ENCODE measurements around the gene CBS.
"Not testable (repeated sequence)": the region's sequence is repeated elsewhere in the genome, so short reads cannot be mapped to it uniquely, and the experiment has no call there.

The CBS gene

DNA sequence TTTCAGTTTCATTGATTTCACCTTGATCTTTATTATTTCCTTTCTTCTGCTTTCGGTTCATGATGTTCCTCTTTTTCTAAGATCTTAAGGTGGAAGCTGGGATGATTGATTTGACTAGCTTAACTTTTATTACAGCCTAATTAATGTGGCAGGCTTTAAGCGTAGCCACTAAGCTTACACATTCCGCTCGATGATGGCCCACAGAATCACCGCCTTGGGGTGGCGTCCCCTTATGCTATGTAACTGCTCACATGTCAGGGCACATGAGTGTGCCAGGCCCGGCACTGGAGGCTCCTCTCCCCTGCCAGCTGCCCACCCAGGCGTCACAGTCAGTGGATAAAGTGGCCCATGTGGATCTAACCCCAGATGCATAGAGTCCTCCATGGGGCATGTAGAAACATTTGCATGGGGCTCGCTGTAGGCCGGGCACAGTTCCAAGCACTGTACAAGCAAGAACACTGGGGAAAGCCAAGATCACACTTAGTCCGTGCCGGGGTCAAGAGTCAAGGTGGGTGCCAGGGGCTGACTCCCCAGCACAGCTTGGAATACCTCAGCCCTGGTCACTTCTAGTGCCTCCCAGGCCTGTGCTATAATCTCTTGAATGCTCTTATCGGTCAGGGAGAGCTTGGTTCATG, 59.6 kb downstream of the CBS start:
- no peak for TF ChIP-seq CTCF (IDR thresholded peaks at IDR 0.05; ENCODE audit: insufficient read depth, low read length)
- TF ChIP-seq, protein P1, sequence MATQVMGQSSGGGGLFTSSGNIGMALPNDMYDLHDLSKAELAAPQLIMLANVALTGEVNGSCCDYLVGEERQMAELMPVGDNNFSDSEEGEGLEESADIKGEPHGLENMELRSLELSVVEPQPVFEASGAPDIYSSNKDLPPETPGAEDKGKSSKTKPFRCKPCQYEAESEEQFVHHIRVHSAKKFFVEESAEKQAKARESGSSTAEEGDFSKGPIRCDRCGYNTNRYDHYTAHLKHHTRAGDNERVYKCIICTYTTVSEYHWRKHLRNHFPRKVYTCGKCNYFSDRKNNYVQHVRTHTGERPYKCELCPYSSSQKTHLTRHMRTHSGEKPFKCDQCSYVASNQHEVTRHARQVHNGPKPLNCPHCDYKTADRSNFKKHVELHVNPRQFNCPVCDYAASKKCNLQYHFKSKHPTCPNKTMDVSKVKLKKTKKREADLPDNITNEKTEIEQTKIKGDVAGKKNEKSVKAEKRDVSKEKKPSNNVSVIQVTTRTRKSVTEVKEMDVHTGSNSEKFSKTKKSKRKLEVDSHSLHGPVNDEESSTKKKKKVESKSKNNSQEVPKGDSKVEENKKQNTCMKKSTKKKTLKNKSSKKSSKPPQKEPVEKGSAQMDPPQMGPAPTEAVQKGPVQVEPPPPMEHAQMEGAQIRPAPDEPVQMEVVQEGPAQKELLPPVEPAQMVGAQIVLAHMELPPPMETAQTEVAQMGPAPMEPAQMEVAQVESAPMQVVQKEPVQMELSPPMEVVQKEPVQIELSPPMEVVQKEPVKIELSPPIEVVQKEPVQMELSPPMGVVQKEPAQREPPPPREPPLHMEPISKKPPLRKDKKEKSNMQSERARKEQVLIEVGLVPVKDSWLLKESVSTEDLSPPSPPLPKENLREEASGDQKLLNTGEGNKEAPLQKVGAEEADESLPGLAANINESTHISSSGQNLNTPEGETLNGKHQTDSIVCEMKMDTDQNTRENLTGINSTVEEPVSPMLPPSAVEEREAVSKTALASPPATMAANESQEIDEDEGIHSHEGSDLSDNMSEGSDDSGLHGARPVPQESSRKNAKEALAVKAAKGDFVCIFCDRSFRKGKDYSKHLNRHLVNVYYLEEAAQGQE (IDR thresholded peaks at IDR 0.05; ENCODE audit: insufficient replicate concordance, low read depth): no peak
- no peak for TF ChIP-seq GABPA (IDR thresholded peaks at IDR 0.05; ENCODE audit: low read depth)
- no peak for TF ChIP-seq SPI1 (IDR thresholded peaks at IDR 0.05; ENCODE audit: borderline replicate concordance, low read depth)
- no peak for TF ChIP-seq POLR2AphosphoS5 (IDR thresholded peaks at IDR 0.05; ENCODE audit: low read depth)
- Histone ChIP-seq H3K4me3 (replicated peaks; ENCODE audit: insufficient read depth, low read length) (no peak overlapping the region), H3K27ac (replicated peaks) (no peak overlapping the region), H3K27me3 (ENCODE audit: insufficient read depth, poor library complexity, severe bottlenecking) (no peaks in the 10 kb centered on the region)
- no peak for DNase-seq (ENCODE audit: low read depth in 1 of 2, low spot score in 1 of 2)

DNA sequence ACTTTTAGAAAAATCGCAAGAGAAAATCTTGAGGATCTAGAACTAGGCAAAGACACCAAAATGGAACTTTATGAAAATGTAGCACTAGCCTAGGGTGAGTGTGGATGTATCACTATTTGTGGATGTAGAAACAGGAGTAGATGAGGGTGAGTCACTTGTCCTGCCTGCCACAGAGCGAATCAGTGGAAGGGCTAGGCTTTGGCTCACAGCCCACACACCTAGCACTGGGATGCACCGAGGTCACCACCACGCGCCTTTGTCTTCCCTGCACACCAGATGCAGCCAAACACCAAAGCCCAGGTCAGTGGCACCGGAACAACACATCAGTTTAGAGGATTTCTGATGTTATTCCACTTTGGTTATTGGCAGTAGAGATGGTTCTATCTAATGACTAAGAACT, 63.0 kb downstream of the CBS start:
- Histone ChIP-seq H3K27me3 (ENCODE audit: insufficient read depth, poor library complexity, severe bottlenecking) (no peaks in the 10 kb centered on the region), H3K27ac (replicated peaks) (no peak overlapping the region), H3K4me3 (replicated peaks; ENCODE audit: insufficient read depth, low read length) (no peak overlapping the region)
- TF ChIP-seq GABPA (IDR thresholded peaks at IDR 0.05; ENCODE audit: low read depth) (no peak), SPI1 (IDR thresholded peaks at IDR 0.05; ENCODE audit: borderline replicate concordance, low read depth) (no peak), CTCF (IDR thresholded peaks at IDR 0.05; ENCODE audit: insufficient read depth, low read length) (no peak), POLR2AphosphoS5 (IDR thresholded peaks at IDR 0.05; ENCODE audit: low read depth) (no peak)
- TF ChIP-seq, protein P1 (IDR thresholded peaks at IDR 0.05; ENCODE audit: insufficient replicate concordance, low read depth): no peak
- no peak for DNase-seq (ENCODE audit: low read depth in 1 of 2, low spot score in 1 of 2)

DNA sequence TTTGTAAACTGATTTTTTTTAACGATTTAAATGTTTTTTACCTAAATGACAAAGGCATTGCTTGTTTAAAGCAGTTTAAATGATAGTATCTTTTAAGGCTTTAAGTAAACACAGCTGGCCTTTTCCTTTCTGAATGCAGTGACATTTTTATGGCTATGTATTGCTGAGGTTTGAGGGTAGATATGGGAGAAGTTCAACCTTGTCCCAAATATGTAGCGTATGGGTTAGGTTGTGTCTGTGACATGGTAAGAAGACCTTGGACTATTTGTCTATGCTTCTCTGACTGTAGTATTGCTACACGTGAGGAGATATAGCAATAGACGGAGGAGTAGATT, 68.8 kb downstream of the CBS start:
- Histone ChIP-seq H3K27me3 (ENCODE audit: insufficient read depth, poor library complexity, severe bottlenecking) (no peaks in the 10 kb centered on the region), H3K27ac (replicated peaks) (no peak overlapping the region), H3K4me3 (replicated peaks; ENCODE audit: insufficient read depth, low read length) (no peak overlapping the region)
- TF ChIP-seq CTCF (IDR thresholded peaks at IDR 0.05; ENCODE audit: insufficient read depth, low read length) (no peak), SPI1 (IDR thresholded peaks at IDR 0.05; ENCODE audit: borderline replicate concordance, low read depth) (no peak), GABPA (IDR thresholded peaks at IDR 0.05; ENCODE audit: low read depth) (no peak), POLR2AphosphoS5 (IDR thresholded peaks at IDR 0.05; ENCODE audit: low read depth) (no peak)
- TF ChIP-seq, protein P1 (IDR thresholded peaks at IDR 0.05; ENCODE audit: insufficient replicate concordance, low read depth): no peak
- no peak for DNase-seq (ENCODE audit: low read depth in 1 of 2, low spot score in 1 of 2)

- not testable (repeated sequence) for H3K4me3 ChIP-seq (replicated peaks; ENCODE audit: insufficient read depth, low read length); H3K27ac ChIP-seq (replicated peaks); H3K27me3 ChIP-seq (ENCODE audit: insufficient read depth, poor library complexity, severe bottlenecking); DNase-seq (ENCODE audit: low read depth in 1 of 2, low spot score in 1 of 2)
Observed at GRCh38 chr21:43006051-43006873, 69.4 kb downstream of the CBS start.
